GM19455 (cell line): Measurements from ENCODE around the gene UQCRC1.

ENCODE experiments used
- ATAC-seq: cut with Tn5 transposase; IDR thresholded peaks from one replicate; pipeline ENCODE4 v1.9.1; 2021; ENCODE audit not compliant: unreplicated experiment

The UQCRC1 gene

GRCh38 chr3:48633743-48634142 lies 24.3 kb upstream of the UQCRC1 start:
- ATAC-seq, result no peak

- ATAC-seq, result no peak
These were observed 23.8 kb upstream of the UQCRC1 start for GRCh38 chr3:48633256-48633655.

- ATAC-seq, result no peak
These were observed 22.3 kb upstream of the UQCRC1 start for GRCh38 chr3:48631516-48632448.

- no peak for ATAC-seq
These were observed 21.4 kb upstream of the UQCRC1 start for GRCh38 chr3:48630833-48631232.

GRCh38 chr3:48630407-48630806 lies 21.0 kb upstream of the UQCRC1 start:
- no peak for ATAC-seq

GRCh38 chr3:48629894-48630293 lies 20.4 kb upstream of the UQCRC1 start:
- no peak for ATAC-seq

GRCh38 chr3:48628277-48629017 lies 19.0 kb upstream of the UQCRC1 start:
- ATAC-seq, result no peak

- no peak for ATAC-seq
These were observed 16.2 kb upstream of the UQCRC1 start for GRCh38 chr3:48625600-48625999.

GRCh38 chr3:48624767-48625166 lies 15.3 kb upstream of the UQCRC1 start:
- no peak for ATAC-seq

GRCh38 chr3:48623851-48624547 lies 14.6 kb upstream of the UQCRC1 start:
- no peak for ATAC-seq

GRCh38 chr3:48621461-48621869 lies 12.0 kb upstream of the UQCRC1 start, which contains the start of gene TMEM89:
TSS of gene TMEM89 (minus strand) at chr3:48621769. CDS start at chr3:48621756, 13 bp downstream.
- no peak for ATAC-seq

- ATAC-seq, result no peak
These were observed 10.4 kb upstream of the UQCRC1 start for GRCh38 chr3:48619541-48620524.

- ATAC-seq, result no peak
These were observed 8.1 kb upstream of the UQCRC1 start for GRCh38 chr3:48617559-48617958.

- no peak for ATAC-seq
These were observed 4.6 kb upstream of the UQCRC1 start for GRCh38 chr3:48614044-48614443.

- ATAC-seq, result no peak
These were observed 2.9 kb upstream of the UQCRC1 start for GRCh38 chr3:48612309-48612708.

- no peak for ATAC-seq
These were observed 1.9 kb downstream of the UQCRC1 start for GRCh38 chr3:48607519-48607918.

GRCh38 chr3:48601622-48601994 lies 7.8 kb downstream of the UQCRC1 start:
- ATAC-seq, result no peak

- ATAC-seq, result no peak
These were observed 8.5 kb downstream of the UQCRC1 start for GRCh38 chr3:48600711-48601621.
